WERI-Rb-1 (cell line): Measurements from ENCODE around the gene GNG7.

Experiments used
- DNase-seq: peaks from one replicate; pipeline ENCODE4 v3.0.0-alpha.2; 2020
- H3K27ac ChIP-seq: fragments of 250-450 bp; sonication (Bioruptor Pico); 2 replicates; pipeline ENCODE4 v1.5.1; 2020; ENCODE audit warnings: mild to moderate bottlenecking, moderate library complexity
- H3K27me3 ChIP-seq: fragments of 250-450 bp; sonication (Bioruptor Pico); 2 replicates; pipeline ENCODE4 v1.5.1; 2021; ENCODE audit warnings: mild to moderate bottlenecking, low read depth, moderate library complexity; ENCODE audit not compliant: insufficient read depth, severe bottlenecking
- H3K36me3 ChIP-seq: fragments of 250-450 bp; sonication (Bioruptor Pico); 2 replicates; pipeline ENCODE4 v1.5.1; 2020; ENCODE audit warnings: mild to moderate bottlenecking, moderate library complexity
- H3K4me3 ChIP-seq: 2 replicates; pipeline ENCODE4 v1.5.1; 2011; ENCODE audit warnings: low read depth, mild to moderate bottlenecking, control low read depth, low read length
- H3K9me3 ChIP-seq: fragments of 250-450 bp; sonication (Bioruptor Pico); 2 replicates; pipeline ENCODE4 v1.5.1; 2021; ENCODE audit warnings: mild to moderate bottlenecking, moderate library complexity; ENCODE audit not compliant: severe bottlenecking
- TF ChIP-seq, protein P1 (sequence below): IDR thresholded peaks from 2 replicates; pipeline ENCODE4 v1.5.1; 2011; ENCODE audit warnings: low read depth, mild to moderate bottlenecking, control low read depth, inconsistent platforms, low read length

Gene GNG7

DNA sequence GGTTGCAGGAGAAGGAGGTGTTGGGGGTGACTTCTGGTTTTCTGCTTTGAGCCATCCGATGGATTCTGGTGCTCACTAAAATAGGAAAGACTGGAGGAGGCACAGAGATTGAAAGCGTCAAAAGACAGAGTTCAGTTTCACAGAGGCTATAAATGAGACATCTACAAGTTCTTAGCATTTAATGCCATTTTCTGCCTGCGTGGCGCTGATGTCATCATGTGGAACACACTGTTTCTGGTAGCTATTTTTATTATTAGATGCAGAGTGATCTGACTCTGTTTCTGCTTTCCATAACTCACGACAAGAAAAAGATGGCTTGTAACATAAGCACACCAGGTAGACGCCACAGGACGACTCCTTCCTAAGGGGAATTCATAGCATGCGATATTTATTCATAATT lies 40.6 kb upstream of the GNG7 start:
- H3K4me3 ChIP-seq: no peak overlapping the region
- no peaks in the 10 kb centered on the region for H3K9me3 ChIP-seq
- no peak overlapping the region for H3K27ac ChIP-seq
- H3K27me3 ChIP-seq: no peaks in the 10 kb centered on the region
- TF ChIP-seq, protein P1, sequence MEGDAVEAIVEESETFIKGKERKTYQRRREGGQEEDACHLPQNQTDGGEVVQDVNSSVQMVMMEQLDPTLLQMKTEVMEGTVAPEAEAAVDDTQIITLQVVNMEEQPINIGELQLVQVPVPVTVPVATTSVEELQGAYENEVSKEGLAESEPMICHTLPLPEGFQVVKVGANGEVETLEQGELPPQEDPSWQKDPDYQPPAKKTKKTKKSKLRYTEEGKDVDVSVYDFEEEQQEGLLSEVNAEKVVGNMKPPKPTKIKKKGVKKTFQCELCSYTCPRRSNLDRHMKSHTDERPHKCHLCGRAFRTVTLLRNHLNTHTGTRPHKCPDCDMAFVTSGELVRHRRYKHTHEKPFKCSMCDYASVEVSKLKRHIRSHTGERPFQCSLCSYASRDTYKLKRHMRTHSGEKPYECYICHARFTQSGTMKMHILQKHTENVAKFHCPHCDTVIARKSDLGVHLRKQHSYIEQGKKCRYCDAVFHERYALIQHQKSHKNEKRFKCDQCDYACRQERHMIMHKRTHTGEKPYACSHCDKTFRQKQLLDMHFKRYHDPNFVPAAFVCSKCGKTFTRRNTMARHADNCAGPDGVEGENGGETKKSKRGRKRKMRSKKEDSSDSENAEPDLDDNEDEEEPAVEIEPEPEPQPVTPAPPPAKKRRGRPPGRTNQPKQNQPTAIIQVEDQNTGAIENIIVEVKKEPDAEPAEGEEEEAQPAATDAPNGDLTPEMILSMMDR: no peak
- no peak for DNase-seq
- peaks cover 4% of the 10 kb centered on the region; the same call in 1 of the 2 replicates for H3K36me3 ChIP-seq

GRCh38 chr19:2740314-2740656 lies 37.8 kb upstream of the GNG7 start:
- no peaks in the 10 kb centered on the region for H3K27me3 ChIP-seq
- peak overlapping the region; percentile 23 for H3K4me3 ChIP-seq
- H3K36me3 ChIP-seq: peaks cover 23% of the 10 kb centered on the region
- TF ChIP-seq, protein P1: no peak
- no peak for DNase-seq
- H3K9me3 ChIP-seq: no peaks in the 10 kb centered on the region
- peak overlapping the region; percentile 85 for H3K27ac ChIP-seq

- DNase-seq: peak; percentile 99
- Histone ChIP-seq H3K27ac (peak within 1 kb of the TSS; percentile 85), H3K27me3 (no peaks in the 10 kb centered on the region), H3K4me3 (peak within 1 kb of the TSS; percentile 81), H3K36me3 (peaks cover 28% of the 10 kb centered on the region), H3K9me3 (no peaks in the 10 kb centered on the region)
- TF ChIP-seq, protein P1: 0 out of 2 replicates have a peak, but pooled peaks have one; percentile 10
Observed at GRCh38 chr19:2739602-2740313, 37.3 kb upstream of the GNG7 start, which contains the start of gene SLC39A3. TSS of gene SLC39A3 (minus strand) at chr19:2740017. CDS start at chr19:2737257, 2,760 bp downstream.

DNA sequence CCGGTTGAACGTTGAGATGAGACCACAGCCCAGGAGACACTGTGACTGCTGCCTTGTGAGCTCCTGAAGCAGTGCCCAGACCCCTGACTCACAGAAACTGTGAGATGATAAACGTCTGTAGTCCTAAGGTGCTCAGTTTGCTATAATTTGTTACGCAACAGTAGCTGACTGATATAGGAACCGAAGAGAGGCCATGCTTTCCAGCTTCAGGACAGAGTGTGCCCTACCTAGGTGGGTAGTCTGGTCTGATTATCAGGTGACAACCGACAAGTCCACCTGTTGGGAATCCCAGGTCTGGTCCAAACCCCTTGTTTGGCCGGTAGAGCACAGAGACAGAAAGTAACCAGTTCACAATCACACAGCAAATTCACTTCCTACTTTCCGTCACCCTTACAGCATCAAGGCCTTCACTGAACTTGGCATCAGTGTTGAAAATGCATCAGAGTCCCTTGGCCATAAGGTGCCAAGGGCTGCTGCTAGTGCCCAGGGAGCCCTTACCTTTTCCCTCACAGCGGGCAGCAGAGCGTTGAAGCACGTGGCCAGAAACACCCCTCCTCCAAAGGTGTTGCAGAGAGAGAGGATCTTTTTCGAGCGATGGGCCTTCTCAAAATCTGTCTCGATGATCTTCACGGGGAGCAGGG lies 34.2 kb upstream of the GNG7 start:
- no peak overlapping the region for H3K27ac ChIP-seq
- H3K27me3 ChIP-seq: no peaks in the 10 kb centered on the region
- TF ChIP-seq, protein P1: no peak
- H3K9me3 ChIP-seq: no peaks in the 10 kb centered on the region
- H3K4me3 ChIP-seq: no peak overlapping the region
- H3K36me3 ChIP-seq: peaks cover 48% of the 10 kb centered on the region
- DNase-seq: no peak

DNA sequence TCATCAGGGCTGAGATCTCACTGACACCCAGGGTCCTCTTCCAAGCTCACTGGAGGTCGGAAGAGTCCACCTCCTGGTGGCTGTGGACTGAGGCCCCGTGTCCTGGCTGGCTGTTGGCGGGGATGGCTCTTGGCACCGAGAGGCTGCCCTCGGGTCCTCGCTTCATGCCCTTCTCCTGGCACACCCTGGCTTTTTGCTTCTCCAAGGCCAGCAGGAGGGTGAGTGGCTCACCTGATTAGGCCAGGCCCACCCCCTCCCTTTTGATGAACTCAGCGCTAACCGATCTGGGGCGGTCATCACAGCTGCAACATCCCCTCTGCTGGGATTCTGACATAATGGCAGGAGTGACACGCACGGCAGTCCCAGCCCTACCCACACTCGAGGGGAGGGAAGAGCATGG lies 32.9 kb upstream of the GNG7 start:
- Histone ChIP-seq H3K27me3 (no peaks in the 10 kb centered on the region), H3K4me3 (no peak overlapping the region), H3K36me3 (peaks cover 48% of the 10 kb centered on the region), H3K9me3 (no peaks in the 10 kb centered on the region), H3K27ac (no peak overlapping the region)
- no peak for DNase-seq
- TF ChIP-seq, protein P1: no peak
